ENCODE results near the gene ODAPH. TPM values are rescaled to one million over a fixed set of nuclear protein-coding genes. Genes with fewer than 3 reads are reported as not detected.
A peak's percentile ranks its signal among the peaks of the same experiment; 100 is the strongest.
"Not testable (repeated sequence)": the region's sequence is repeated elsewhere in the genome, so short reads cannot be mapped to it uniquely, and the experiment has no call there.

The ODAPH gene, protein sequence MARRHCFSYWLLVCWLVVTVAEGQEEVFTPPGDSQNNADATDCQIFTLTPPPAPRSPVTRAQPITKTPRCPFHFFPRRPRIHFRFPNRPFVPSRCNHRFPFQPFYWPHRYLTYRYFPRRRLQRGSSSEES
- total RNA-seq (2014; rRNA removed; shearing (Covaris generic); ENCODE audit: low replicate concordance), result 0.17 TPM in 1 of 2 replicates, not detected in the other

- peak; percentile 75 for DNase-seq (ENCODE audit: low read depth)
- in situ Hi-C loops (cut with HindIII; ENCODE audit: low pct_unique_long_range_greater_than_20kb, low sequenced_read_pairs), result no loop called here
Measured at GRCh38 chr4:75555294-75556164, at the start of gene ODAPH. TSS of gene ODAPH (plus strand) at chr4:75556066. CDS start at chr4:75556083, 17 bp downstream.

DNA sequence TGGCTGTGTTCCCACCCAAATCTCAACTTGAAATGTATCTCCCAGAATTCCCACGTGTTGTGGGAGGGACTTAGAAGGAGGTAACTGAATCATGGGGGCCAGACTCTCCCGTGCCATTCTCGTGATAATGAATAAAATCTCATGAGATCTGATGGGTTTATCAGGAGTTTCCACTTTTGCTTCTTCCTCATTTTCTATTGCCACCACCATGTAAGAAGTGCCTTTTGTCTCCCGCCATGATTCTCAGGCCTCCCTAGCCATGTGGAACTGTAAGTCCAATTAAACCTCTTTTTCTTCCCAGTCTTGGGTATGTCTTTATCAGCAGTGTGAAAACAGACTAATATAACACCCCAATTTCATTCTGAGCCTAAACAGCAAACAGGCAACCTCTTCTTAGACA lies 46.3 kb upstream of the ODAPH start:
- DNase-seq (ENCODE audit: low read depth); in situ Hi-C loops (cut with HindIII; ENCODE audit: low pct_unique_long_range_greater_than_20kb, low sequenced_read_pairs): not testable (repeated sequence)

DNA sequence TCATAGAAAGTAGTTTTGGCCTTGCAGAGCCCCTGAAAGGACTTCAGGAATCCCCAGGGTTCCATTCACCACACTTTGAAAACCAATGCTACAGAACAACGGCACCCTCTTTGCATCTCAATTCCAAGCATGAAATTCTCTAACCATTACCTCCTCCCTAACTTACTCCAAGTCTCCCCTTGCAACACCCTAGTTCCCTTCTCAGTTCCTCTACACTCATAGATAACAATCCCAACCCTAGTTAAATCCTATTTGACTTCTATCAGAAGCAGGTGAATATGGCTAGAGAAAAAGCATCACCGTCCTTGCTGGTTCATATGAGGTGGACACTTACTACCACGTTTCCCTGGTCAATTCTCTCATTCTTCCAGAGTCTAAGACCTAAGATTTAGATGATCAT lies 44.0 kb upstream of the ODAPH start:
- in situ Hi-C loops (cut with HindIII; ENCODE audit: low pct_unique_long_range_greater_than_20kb, low sequenced_read_pairs), result no loop called here
- no peak for DNase-seq (ENCODE audit: low read depth)

DNA sequence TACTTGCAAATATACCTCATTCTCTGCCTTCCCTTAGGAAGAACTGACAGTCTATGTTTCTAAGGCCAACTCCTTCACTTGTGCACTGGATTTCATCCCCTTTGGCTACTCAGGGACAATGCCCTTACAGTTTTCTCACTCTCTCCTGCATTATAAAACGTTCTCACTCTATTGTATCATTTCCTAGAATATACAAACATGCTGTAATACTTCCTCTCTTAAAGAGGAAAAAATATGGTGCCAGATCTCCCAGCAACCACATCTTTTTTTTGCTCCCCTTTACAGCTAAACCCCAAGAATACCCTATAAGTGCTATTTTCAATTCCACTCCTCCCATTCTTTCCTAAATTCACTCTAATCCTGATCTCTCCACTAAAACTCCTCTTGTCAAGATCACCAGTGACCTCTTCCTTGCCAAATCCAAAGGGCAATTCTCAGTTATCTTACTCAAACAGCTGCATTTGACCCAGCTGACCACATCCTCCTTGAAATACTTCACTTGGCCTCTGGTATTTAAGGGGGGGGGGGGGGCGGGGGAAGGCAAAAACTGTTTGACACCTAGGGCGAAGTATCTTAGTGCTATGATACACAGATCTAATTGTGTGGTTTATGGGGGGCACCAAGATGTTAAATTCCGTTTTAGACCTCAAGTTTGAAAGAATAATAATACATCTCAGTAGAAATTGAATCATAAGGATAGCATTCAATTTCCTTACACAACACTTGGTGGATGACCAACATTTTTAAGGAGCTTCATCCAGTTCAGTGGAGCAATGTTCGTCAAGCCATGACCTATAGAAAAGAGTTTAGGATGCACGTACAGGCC lies 43.3 kb upstream of the ODAPH start:
- in situ Hi-C loops (cut with HindIII; ENCODE audit: low pct_unique_long_range_greater_than_20kb, low sequenced_read_pairs), result no loop called here
- peak; percentile 23 for DNase-seq (ENCODE audit: low read depth)

DNA sequence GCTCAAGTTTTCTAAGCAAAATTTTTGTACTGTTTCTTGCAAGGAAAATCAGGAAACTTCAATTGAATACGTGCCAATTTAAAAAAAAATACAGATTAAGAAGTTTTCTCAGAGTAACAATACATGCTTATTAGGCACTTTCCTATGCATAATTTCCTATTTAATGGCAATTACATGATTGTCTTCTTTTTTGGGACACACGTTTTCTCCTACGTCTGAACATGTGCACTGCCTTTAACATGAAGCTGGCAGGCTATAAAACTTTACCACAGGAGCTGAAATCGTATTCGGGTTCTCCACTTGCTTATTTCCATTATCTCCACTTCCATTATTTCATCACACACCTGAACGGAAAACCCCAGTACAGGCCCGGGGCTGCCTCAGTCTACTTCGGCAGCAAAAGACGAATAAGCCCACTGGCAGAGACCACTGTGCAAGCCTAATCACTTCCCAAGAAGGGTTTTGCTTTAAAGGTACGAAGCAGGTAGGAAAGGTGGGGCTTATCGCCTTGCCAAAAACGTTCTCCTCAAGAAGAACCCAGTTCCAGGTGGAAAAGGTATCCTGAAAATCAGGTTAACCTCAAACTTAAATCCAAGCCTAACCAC lies 42.2 kb upstream of the ODAPH start:
- in situ Hi-C loops (cut with HindIII; ENCODE audit: low pct_unique_long_range_greater_than_20kb, low sequenced_read_pairs), result no loop called here
- no peak for DNase-seq (ENCODE audit: low read depth)

- in situ Hi-C loops (cut with HindIII; ENCODE audit: low pct_unique_long_range_greater_than_20kb, low sequenced_read_pairs), result no loop called here
- peak; percentile 96 for DNase-seq (ENCODE audit: low read depth)
Measured at GRCh38 chr4:75514131-75514948, 41.5 kb upstream of the ODAPH start, which contains the start of the genes RCHY1 and THAP6. TSS of gene RCHY1 (minus strand) at chr4:75514403. CDS start at chr4:75514286, 117 bp downstream. TSS of gene THAP6 (plus strand) at chr4:75514473. CDS start at chr4:75515453, 980 bp downstream.

DNA sequence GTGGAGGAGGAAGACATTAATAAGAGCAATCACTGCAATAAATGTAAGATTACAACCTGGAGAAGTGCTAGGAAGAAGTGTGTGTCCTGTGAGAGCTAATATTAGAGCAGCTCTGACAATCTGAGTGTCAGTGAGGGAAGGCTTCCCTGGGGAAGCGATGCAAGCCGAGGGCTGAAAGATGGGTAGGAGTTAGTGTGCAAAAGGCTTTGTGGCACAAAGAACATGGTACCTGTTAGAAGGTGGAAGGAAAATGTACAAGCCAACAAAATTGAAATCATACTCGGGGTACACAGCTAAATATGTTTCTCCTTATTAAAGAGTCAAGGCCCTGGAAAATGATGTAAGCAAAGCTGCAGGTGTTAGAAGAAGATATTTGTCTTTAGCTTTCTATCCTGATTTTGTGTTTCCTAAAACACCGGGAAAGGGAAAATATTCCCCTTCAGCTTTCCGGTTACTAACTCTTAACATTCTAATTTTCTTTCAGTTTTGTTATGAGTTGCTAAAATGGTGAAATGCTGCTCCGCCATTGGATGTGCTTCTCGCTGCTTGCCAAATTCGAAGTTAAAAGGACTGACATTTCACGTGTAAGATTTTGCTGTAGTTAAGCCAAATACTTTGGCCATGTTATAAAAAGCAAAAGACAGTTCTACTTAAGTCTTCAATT lies 40.8 kb upstream of the ODAPH start:
- no peak for DNase-seq (ENCODE audit: low read depth)
- in situ Hi-C loops (cut with HindIII; ENCODE audit: low pct_unique_long_range_greater_than_20kb, low sequenced_read_pairs), result no loop called here

DNA sequence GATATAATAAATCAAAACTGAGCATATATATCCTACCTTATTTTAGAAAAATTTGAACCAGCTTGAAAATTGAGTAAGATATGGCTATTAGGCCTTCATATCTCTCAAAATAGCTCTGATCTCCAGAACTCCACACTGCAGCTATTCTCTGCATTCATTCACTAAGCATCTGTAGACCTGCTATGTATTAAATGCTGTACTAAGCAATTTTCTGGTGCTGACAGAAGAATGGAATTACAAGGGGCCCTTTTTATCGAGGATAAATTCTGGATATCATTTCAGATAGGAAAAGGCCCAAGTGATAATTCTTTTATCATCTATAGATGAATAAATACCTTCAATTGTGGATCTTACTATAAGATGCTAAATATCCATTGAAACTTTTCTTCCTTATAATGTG lies 39.7 kb upstream of the ODAPH start:
- in situ Hi-C loops (cut with HindIII; ENCODE audit: low pct_unique_long_range_greater_than_20kb, low sequenced_read_pairs), result no loop called here
- no peak for DNase-seq (ENCODE audit: low read depth)

DNA sequence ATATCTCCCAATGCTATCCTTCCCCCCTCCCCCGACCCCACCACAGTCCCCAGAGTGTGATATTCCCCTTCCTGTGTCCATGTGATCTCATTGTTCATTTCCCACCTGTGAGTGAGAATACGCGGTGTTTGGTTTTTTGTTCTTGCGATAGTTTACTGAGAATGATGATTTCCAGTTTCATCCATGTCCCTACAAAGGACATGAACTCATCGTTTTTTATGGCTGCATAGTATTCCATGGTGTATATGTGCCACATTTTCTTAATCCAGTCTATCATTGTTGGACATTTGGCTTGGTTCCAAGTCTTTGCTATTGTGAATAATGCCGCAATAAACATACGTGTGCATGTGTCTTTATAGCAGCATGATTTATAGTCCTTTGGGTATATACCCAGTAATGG lies 36.4 kb upstream of the ODAPH start:
- DNase-seq (ENCODE audit: low read depth); in situ Hi-C loops (cut with HindIII; ENCODE audit: low pct_unique_long_range_greater_than_20kb, low sequenced_read_pairs): not testable (repeated sequence)

GRCh38 chr4:75525086-75525485 lies 30.8 kb upstream of the ODAPH start:
- DNase-seq (ENCODE audit: low read depth), result no peak
- in situ Hi-C loops (cut with HindIII; ENCODE audit: low pct_unique_long_range_greater_than_20kb, low sequenced_read_pairs), result no loop called here

GRCh38 chr4:75525910-75526309 lies 30.0 kb upstream of the ODAPH start:
- in situ Hi-C loops (cut with HindIII; ENCODE audit: low pct_unique_long_range_greater_than_20kb, low sequenced_read_pairs), result no loop called here
- no peak for DNase-seq (ENCODE audit: low read depth)

DNA sequence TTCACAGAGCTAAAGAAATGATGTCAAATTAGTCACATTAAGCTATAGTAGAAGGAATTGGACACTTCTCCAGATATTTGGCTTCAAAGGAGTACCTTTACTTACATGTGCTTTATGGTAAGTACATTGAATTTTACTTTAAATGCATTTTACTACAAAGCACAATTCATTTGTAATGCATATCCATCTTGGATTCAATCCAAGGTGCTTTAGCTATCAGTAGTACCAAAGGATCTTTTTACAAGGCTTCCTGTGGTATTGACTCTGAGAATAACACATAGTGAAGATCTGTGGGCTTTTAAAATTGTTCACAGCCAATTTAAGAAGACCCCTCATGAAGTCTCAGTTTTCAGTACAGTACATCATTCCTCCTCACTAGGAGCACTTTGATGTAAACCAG lies 28.4 kb upstream of the ODAPH start:
- in situ Hi-C loops (cut with HindIII; ENCODE audit: low pct_unique_long_range_greater_than_20kb, low sequenced_read_pairs), result no loop called here
- DNase-seq (ENCODE audit: low read depth), result no peak

DNA sequence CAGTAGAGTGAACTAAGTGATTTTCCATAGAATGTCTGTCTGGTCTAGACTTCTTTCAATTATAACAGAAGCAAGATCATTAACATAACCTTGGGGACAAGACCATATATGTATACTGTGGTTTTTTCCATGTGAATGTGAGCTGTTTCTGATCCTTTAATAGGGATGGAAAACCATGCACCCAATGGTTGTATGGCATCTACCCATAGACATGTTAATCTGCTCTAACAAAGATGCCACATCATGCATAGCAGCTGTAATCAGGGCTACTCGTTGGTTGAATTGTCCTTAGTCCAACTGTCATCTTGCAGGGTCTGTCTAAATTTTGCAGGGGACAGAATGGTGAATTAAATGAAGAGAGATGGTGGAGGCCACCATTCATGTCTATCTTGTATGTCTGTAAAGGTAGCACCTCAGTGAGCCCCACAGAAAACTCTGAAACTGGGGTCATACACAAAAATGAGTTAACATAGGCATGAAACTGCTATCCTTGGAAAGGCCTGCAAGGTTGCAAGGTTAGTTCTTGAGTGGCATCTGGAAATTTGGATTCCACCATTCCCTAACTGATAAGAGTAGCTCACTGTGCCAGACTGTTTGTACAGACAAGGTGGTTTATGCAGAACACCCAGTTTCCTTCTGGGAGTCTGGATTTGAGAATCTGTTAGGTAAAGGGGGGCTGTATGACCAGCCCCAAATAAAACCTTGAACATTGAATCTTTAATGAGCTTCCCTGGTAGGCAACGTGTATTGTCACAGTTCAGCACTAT lies 25.1 kb upstream of the ODAPH start:
- in situ Hi-C loops (cut with HindIII; ENCODE audit: low pct_unique_long_range_greater_than_20kb, low sequenced_read_pairs), result no loop called here

GRCh38 chr4:75531536-75532143 lies 24.2 kb upstream of the ODAPH start:
- in situ Hi-C loops (cut with HindIII; ENCODE audit: low pct_unique_long_range_greater_than_20kb, low sequenced_read_pairs); DNase-seq (ENCODE audit: low read depth): not testable (repeated sequence)

More for the DNA sequence above, 25.1 kb upstream of the ODAPH start:
- DNase-seq (ENCODE audit: low read depth), result no peak

GRCh38 chr4:75533339-75533887 lies 22.5 kb upstream of the ODAPH start:
- in situ Hi-C loops (cut with HindIII; ENCODE audit: low pct_unique_long_range_greater_than_20kb, low sequenced_read_pairs); DNase-seq (ENCODE audit: low read depth): not testable (repeated sequence)

- DNase-seq (ENCODE audit: low read depth); in situ Hi-C loops (cut with HindIII; ENCODE audit: low pct_unique_long_range_greater_than_20kb, low sequenced_read_pairs): not testable (repeated sequence)
Measured at GRCh38 chr4:75533926-75534325, 21.9 kb upstream of the ODAPH start.

Data from Caki2 (cell line).